ENCODE measurements around the gene FAM161A.
"Not testable (repeated sequence)": the region's sequence is repeated elsewhere in the genome, so short reads cannot be mapped to it uniquely, and the experiment has no call there.

The FAM161A gene

GRCh38 chr2:61833971-61834370 lies 19.9 kb downstream of the FAM161A start:
- DNase-seq = no peak

- no peak for DNase-seq
These were observed 21.5 kb downstream of the FAM161A start for GRCh38 chr2:61832183-61832841.

GRCh38 chr2:61822255-61822654 lies 31.6 kb downstream of the FAM161A start:
- DNase-seq = no peak

GRCh38 chr2:61816480-61817355 lies 37.1 kb downstream of the FAM161A start:
- DNase-seq = no peak

GRCh38 chr2:61814539-61815160 lies 39.2 kb downstream of the FAM161A start:
- DNase-seq = no peak

- not testable (repeated sequence) for DNase-seq
These were observed 40.5 kb downstream of the FAM161A start for GRCh38 chr2:61813314-61813713.

- no peak for DNase-seq
These were observed 42.0 kb downstream of the FAM161A start for GRCh38 chr2:61811821-61812220.

GRCh38 chr2:61810203-61810602 lies 43.7 kb downstream of the FAM161A start:
- DNase-seq = not testable (repeated sequence)

- not testable (repeated sequence) for DNase-seq
These were observed 45.2 kb downstream of the FAM161A start for GRCh38 chr2:61808693-61809092.

GRCh38 chr2:61807036-61807757 lies 46.7 kb downstream of the FAM161A start:
- no peak for DNase-seq

- DNase-seq = no peak
These were observed 51.3 kb downstream of the FAM161A start for GRCh38 chr2:61802548-61802947.

GRCh38 chr2:61799099-61799498 lies 54.8 kb downstream of the FAM161A start:
- DNase-seq = no peak

- not testable (repeated sequence) for DNase-seq
These were observed 56.4 kb downstream of the FAM161A start for GRCh38 chr2:61797446-61797845.

- no peak for DNase-seq
These were observed 58.5 kb downstream of the FAM161A start for GRCh38 chr2:61795408-61795807.

GRCh38 chr2:61793389-61793836 lies 60.4 kb downstream of the FAM161A start:
- peak; percentile 79 for DNase-seq

- DNase-seq = no peak
These were observed 61.4 kb downstream of the FAM161A start for GRCh38 chr2:61792355-61792890.

GRCh38 chr2:61789807-61790602 lies 63.9 kb downstream of the FAM161A start:
- no peak for DNase-seq

- DNase-seq = no peak
These were observed 65.8 kb downstream of the FAM161A start for GRCh38 chr2:61787941-61788563.

- no peak for DNase-seq
These were observed 67.0 kb downstream of the FAM161A start for GRCh38 chr2:61786876-61787275.

GRCh38 chr2:61785583-61785982 lies 68.3 kb downstream of the FAM161A start:
- DNase-seq = no peak

- DNase-seq = no peak
These were observed 69.2 kb downstream of the FAM161A start for GRCh38 chr2:61784643-61785042.
